Small intestine (tissue), 7 donors: ENCODE measurements around the gene PINLYP. TPM values are rescaled to one million over a fixed set of nuclear protein-coding genes. Genes with fewer than 3 reads are reported as not detected.
A peak's percentile ranks its signal among the peaks of the same experiment; 100 is the strongest.

ENCODE experiments used
- DNase-seq, 2 donors: peaks; one replicate each; pipeline versions ENCODE4 v3.0.0 to v3.0.0-alpha.2; 2013
- FAIRE-seq: peaks from 2 replicates; lab custom pipeline; 2012; peaks lifted over from hg19 to GRCh38; lab: Jason Lieb, UNC
- H3K27ac ChIP-seq, 3 donors: one replicate each; pipeline ENCODE4 v1.5.1; 2013; ENCODE audit warnings: low read length in 2 of 3, mild to moderate bottlenecking in 2 of 3, control low read depth in 1 of 3, inconsistent platforms in 1 of 3, low read depth in 1 of 3, moderate library complexity in 1 of 3
- H3K27me3 ChIP-seq, 3 donors: one replicate each; pipeline ENCODE4 v1.6.1; 2013; ENCODE audit warnings: low read length in 3 of 3, inconsistent platforms in 1 of 3; ENCODE audit not compliant: control insufficient read depth in 3 of 3, insufficient read depth in 3 of 3
- H3K36me3 ChIP-seq, 3 donors: one replicate each; pipeline ENCODE4 v1.6.1; 2013; ENCODE audit warnings: low read length in 3 of 3, inconsistent platforms in 1 of 3, low read depth in 1 of 3, mild to moderate bottlenecking in 1 of 3, moderate library complexity in 1 of 3; ENCODE audit not compliant: control insufficient read depth in 3 of 3, insufficient read depth in 2 of 3
- H3K4me1 ChIP-seq, 3 donors: one replicate each; pipeline ENCODE4 v1.6.1; 2013; ENCODE audit warnings: low read length in 2 of 3, inconsistent platforms in 1 of 3, low read depth in 1 of 3, mild to moderate bottlenecking in 1 of 3, moderate library complexity in 1 of 3; ENCODE audit not compliant: control insufficient read depth in 3 of 3, insufficient read depth in 2 of 3
- H3K4me3 ChIP-seq, 3 donors: one replicate each; pipeline ENCODE4 v1.5.1; 2013; ENCODE audit warnings: low read length in 3 of 3, control low read depth in 1 of 3, inconsistent platforms in 1 of 3, low read depth in 1 of 3, mild to moderate bottlenecking in 1 of 3, moderate library complexity in 1 of 3
- H3K9me3 ChIP-seq, 2 donors: one replicate each; pipeline ENCODE4 v1.6.1; 2013; ENCODE audit warnings: low read depth in 1 of 2, low read length in 1 of 2; ENCODE audit not compliant: control insufficient read depth in 2 of 2, insufficient read depth in 1 of 2
- WGBS, 3 donors: extraction: QIAGEN DNeasy Blood & Tissue Kit; methylation state at CpG; one replicate each; pipeline ENCODE4 v1.1.7; 2013; 5-methylcytosine and 5-hydroxymethylcytosine counted together
- polyA plus RNA-seq, 4 donors: library from polyadenylated mRNA; stranded (reverse) in 3 of 4; unstranded in 1 of 4; fragments of 200-250 nt in 3 of 4; fragments of 120-200 nt in 1 of 4; gene quantifications; one replicate each; pipeline versions ENCODE4 v1.2.1 to v1.2.3, GENCODE V29; 2013
- donor health status: healthy with polysubstance abuse.
- donor health status: control.
- donor health status: control.
- donor health status: Bipolar disorder and iron deficiency.
- donor health status: healthy.

PINLYP gene
- polyA plus RNA-seq, 4 donors, result 5.1 to 13.8 (median 9.1) TPM

GRCh38 chr19:43533546-43534304, 41.9 kb upstream of the PINLYP start:
- DNase-seq, result peak; percentile 97 to 99
- Histone ChIP-seq H3K27ac (peak overlapping the region; percentile 75 to 95 (median 94)), H3K9me3 (peaks cover 0 to under 1% of the 10 kb centered on the region in 2 donors), H3K27me3 (no peaks in the 10 kb centered on the region), H3K4me3 (peak overlapping the region; percentile 38 to 62 (median 48)), H3K36me3 (peaks cover 0 to 13% (median 2%) of the 10 kb centered on the region in 3 donors), H3K4me1 (peaks cover 0 to 11% (median 0%) of the 10 kb centered on the region in 3 donors)
- FAIRE-seq, result no peak
- 0 to 1% (median 1%) methylated on average over 39 to 41 of the region's 41 CpGs for WGBS, 3 donors

GRCh38 chr19:43534305-43534815, 41.2 kb upstream of the PINLYP start:
- peaks cover 0 to 11% (median 0%) of the 10 kb centered on the region in 3 donors for H3K4me1 ChIP-seq
- H3K27me3 ChIP-seq, result no peaks in the 10 kb centered on the region
- 27 to 42% (median 28%) methylated on average over 17 of the region's 17 CpGs for WGBS, 3 donors
- H3K36me3 ChIP-seq, result peaks cover 0 to 13% (median 2%) of the 10 kb centered on the region in 3 donors
- FAIRE-seq (no peak), DNase-seq (no peak)
- peak overlapping the region in 1 of 3 donors; percentile 48 for H3K4me3 ChIP-seq
- H3K9me3 ChIP-seq, result peaks cover 0 to 2% of the 10 kb centered on the region in 2 donors
- H3K27ac ChIP-seq, result peak overlapping the region in 2 of 3 donors; percentile 94 to 95

DNA sequence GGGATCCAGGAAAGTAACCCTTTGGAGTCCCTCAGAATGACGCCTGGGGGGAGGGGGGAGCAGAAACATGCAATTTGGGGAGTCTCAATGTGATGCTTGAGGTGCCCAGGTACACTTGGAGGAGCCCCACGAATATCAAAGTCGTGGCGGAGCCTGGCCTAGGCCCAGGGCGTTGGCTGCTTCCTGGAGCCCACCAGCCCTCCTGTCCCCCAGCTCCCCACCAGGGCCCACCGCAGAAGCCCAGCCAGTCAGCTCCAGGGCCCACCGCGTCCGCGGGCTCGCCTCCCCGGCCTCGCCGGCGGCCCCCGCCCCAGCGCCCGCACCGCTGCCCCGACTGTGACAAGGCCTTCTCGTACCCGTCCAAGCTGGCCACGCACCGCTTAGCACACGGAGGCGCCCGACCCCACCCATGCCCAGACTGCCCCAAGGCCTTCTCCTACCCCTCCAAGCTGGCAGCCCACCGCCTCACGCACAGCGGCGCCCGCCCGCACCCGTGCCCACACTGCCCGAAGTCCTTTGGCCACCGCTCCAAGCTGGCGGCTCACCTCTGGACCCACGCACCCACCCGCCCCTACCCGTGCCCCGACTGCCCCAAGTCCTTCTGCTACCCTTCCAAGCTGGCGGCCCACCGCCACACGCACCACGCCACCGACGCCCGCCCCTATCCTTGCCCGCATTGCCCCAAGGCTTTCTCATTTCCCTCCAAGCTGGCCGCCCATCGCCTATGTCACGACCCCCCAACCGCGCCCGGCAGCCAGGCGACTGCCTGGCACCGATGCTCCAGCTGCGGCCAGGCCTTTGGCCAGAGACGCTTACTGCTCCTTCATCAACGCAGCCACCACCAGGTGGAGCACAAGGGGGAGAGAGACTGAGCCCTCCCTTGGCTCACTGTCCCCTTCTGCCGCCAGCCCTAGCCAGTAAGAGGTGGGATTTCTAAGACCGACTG, 40.5 kb upstream of the PINLYP start:
- DNase-seq (peak; percentile 45 to 73), FAIRE-seq (no peak)
- no peaks in the 10 kb centered on the region for H3K27me3 ChIP-seq
- H3K4me3 ChIP-seq, result no peak overlapping the region
- H3K36me3 ChIP-seq, result peaks cover 0 to 20% (median 2%) of the 10 kb centered on the region in 3 donors
- 63 to 79% (median 68%) methylated on average over 30 to 62 of the region's 62 CpGs for WGBS, 3 donors
- H3K27ac ChIP-seq, result peak overlapping the region in 2 of 3 donors; percentile 94 to 95
- H3K9me3 ChIP-seq, result peaks cover 0 to 2% of the 10 kb centered on the region in 2 donors
- peaks cover 0 to 11% (median 0%) of the 10 kb centered on the region in 3 donors for H3K4me1 ChIP-seq

DNA sequence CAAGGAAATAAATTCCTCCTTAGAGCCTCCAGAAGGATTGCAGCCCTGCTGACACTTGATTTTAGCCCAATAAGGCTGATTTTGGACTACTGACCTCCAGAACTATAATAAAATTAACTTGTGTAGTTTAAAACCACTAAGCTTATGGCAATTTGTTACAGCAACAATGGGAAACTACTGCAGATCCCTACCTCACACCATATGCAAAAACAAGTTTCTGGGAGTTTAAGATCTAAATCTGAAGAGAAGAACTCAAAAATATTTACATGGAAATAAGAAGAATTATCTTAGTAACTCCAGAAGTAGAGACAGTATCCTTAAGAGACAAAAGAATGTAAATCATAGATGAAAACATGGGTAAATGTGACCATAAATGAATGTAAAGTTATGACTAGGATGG, 36.7 kb upstream of the PINLYP start:
- no peak overlapping the region for H3K4me3 ChIP-seq
- peaks cover 0 to 54% (median 10%) of the 10 kb centered on the region in 3 donors for H3K36me3 ChIP-seq
- peaks cover 0 to 4% (median 0%) of the 10 kb centered on the region in 3 donors for H3K4me1 ChIP-seq
- FAIRE-seq, result no peak
- peaks cover 0 to 2% of the 10 kb centered on the region in 2 donors for H3K9me3 ChIP-seq
- no peaks in the 10 kb centered on the region for H3K27me3 ChIP-seq
- H3K27ac ChIP-seq, result no peak overlapping the region
- DNase-seq, result no peak

DNA sequence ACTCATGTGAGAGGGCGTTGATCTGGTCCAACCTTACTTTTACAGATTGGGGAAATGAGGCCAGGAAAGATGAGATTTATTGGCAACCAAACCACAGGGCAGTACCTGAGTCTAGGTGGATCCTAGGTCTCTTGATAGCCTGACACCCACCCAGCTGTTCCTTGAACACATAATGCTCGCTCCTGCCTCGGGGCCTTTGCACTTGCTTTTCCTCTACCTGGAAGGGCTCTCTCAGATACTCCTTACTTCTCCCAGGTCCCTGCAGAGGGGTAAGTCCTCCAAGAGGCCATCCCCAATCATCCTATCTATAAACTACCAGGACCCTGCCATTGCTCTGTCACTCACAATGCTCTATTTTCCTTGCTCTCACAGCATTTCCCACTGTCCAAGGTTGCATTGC, 35.2 kb upstream of the PINLYP start:
- 98 to 99% (median 98%) methylated on average over 3 of the region's 3 CpGs for WGBS, 3 donors
- DNase-seq (no peak), FAIRE-seq (no peak)
- Histone ChIP-seq H3K27ac (no peak overlapping the region), H3K4me3 (no peak overlapping the region), H3K9me3 (peaks cover 0 to 2% of the 10 kb centered on the region in 2 donors), H3K4me1 (no peaks in the 10 kb centered on the region), H3K36me3 (peaks cover 0 to 69% (median 11%) of the 10 kb centered on the region in 3 donors), H3K27me3 (no peaks in the 10 kb centered on the region)

DNA sequence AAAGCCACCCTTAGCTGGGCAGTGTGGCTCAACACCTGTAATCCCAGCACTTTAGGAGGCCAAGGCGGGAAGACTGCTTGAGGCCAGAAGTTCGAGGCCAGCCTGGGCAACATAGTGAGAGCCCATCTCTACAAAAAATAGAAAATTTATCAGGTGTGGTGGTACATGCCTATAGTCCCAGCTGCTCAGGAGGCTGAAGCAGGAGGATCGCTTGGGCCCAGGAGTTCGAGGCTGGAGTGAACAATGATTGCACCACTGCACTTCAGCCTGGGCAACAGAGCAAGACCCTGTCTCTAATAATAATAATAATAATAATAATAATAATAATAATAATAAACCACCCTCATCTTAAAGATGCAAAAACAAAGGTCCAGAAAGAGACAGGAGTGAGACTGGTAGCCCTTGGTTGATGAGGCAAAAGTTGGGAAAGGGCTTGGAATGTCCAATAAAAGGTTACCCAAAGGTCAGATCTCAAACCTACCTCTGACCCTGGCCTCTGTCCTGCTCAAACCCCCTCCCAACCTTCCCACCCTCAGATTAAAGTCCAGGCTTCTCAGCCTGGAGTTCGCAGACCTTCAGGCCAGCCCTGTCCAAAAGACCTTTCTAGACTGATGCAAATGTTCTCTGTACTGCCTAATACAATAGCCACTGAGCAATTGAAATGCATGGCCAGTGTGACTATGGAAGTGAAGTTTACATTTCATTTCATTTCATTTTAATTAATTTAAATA, 33.5 kb upstream of the PINLYP start:
- 95 to 97% (median 96%) methylated on average over 5 of the region's 5 CpGs for WGBS, 3 donors
- Histone ChIP-seq H3K27me3 (no peaks in the 10 kb centered on the region), H3K9me3 (peaks cover 0 to 2% of the 10 kb centered on the region in 2 donors), H3K4me1 (no peaks in the 10 kb centered on the region), H3K36me3 (peaks cover 0 to 79% (median 10%) of the 10 kb centered on the region in 3 donors), H3K4me3 (no peak overlapping the region), H3K27ac (no peak overlapping the region)
- FAIRE-seq, result no peak
- no peak for DNase-seq

GRCh38 chr19:43544077-43544476, 31.5 kb upstream of the PINLYP start:
- Histone ChIP-seq H3K9me3 (no peaks in the 10 kb centered on the region), H3K36me3 (peaks cover 0 to 77% (median 10%) of the 10 kb centered on the region in 3 donors), H3K27ac (no peak overlapping the region), H3K27me3 (no peaks in the 10 kb centered on the region), H3K4me3 (no peak overlapping the region), H3K4me1 (no peaks in the 10 kb centered on the region)
- 96 to 98% (median 97%) methylated on average over 9 of the region's 9 CpGs for WGBS, 3 donors
- FAIRE-seq (no peak), DNase-seq (no peak)
